ENCODE data around the gene FOXJ3. TPM values are rescaled to one million over a fixed set of nuclear protein-coding genes. Genes with fewer than 3 reads are reported as not detected.

FOXJ3 gene
- total RNA-seq, 1 experiment from 2014 or later: 51.1 TPM

- H3K79me2 ChIP-seq (ENCODE audit: insufficient read depth, low read length): peaks cover 84% of the 10 kb centered on the region
- no peak for TF ChIP-seq ZBTB33 (IDR thresholded peaks at IDR 0.05; ENCODE audit: extremely low read depth, insufficient replicate concordance, low read length)
- no peaks in the 10 kb centered on the region for H4K20me1 ChIP-seq (ENCODE audit: insufficient read depth)
- H3K27ac ChIP-seq (ENCODE audit: low read depth, low read length): no peak overlapping the region
- POLR2A ChIA-PET: no interaction called here
- no TSS peak for BruUV-seq (replicated peaks)
- H3K36me3 ChIP-seq (ENCODE audit: control insufficient read depth in 1 of 2, insufficient read depth in 2 of 2, low read length in 2 of 2): peaks cover 0 to 3% of the 10 kb centered on the region in 2 experiments; a peak in 1 of 4 replicates
- no peak for ATAC-seq
- no peaks in the 10 kb centered on the region for H3K4me1 ChIP-seq (ENCODE audit: control insufficient read depth in 1 of 2, insufficient read depth in 2 of 2, low read length in 2 of 2)
- DNase-seq (ENCODE audit: low read depth, low spot score): no peak
- no peaks in the 10 kb centered on the region for H3K9me2 ChIP-seq (ENCODE audit: insufficient read depth)
- no peaks in the 10 kb centered on the region for H3K27me3 ChIP-seq (ENCODE audit: insufficient read depth, low read length)
- peaks cover 3 to 6% of the 10 kb centered on the region in 2 experiments; a peak in 1 of 4 replicates for H3K9me3 ChIP-seq (ENCODE audit: control insufficient read depth in 1 of 2, insufficient read depth in 1 of 2, low read depth in 1 of 2, low read length in 2 of 2)
- H2AFZ ChIP-seq (ENCODE audit: low read depth, low read length, poor library complexity, severe bottlenecking): no peak overlapping the region
- intact Hi-C loops (cut with micrococcal nuclease): no loop called here
- H3K4me3 ChIP-seq (replicated peaks in 1 of 2; ENCODE audit: low read depth in 1 of 2, low read length in 2 of 2): no peak overlapping the region
- RAD21 ChIA-PET (ENCODE audit: low non-redundant PET in 1 of 2, low total read pairs in 2 of 2, uncharacterized antibody in 2 of 2, unreplicated experiment in 2 of 2): no interaction called here
- CTCF ChIA-PET: no interaction called here
- no peak overlapping the region for H3K9ac ChIP-seq (ENCODE audit: low read length)
- no peak overlapping the region for H3K4me2 ChIP-seq (ENCODE audit: low read length)
Measured at GRCh38 chr1:42239555-42239954, 95.5 kb downstream of the FOXJ3 start.

GRCh38 chr1:42239041-42239440 lies 96.0 kb downstream of the FOXJ3 start:
- ChIA-PET POLR2A (no interaction called here), CTCF (no interaction called here), RAD21 (ENCODE audit: low non-redundant PET in 1 of 2, low total read pairs in 2 of 2, uncharacterized antibody in 2 of 2, unreplicated experiment in 2 of 2) (no interaction called here)
- Histone ChIP-seq H3K9ac (ENCODE audit: low read length) (no peak overlapping the region), H3K9me2 (ENCODE audit: insufficient read depth) (no peaks in the 10 kb centered on the region), H3K27ac (ENCODE audit: low read depth, low read length) (no peak overlapping the region), H3K4me2 (ENCODE audit: low read length) (no peak overlapping the region), H3K4me3 (replicated peaks in 1 of 2; ENCODE audit: low read depth in 1 of 2, low read length in 2 of 2) (no peak overlapping the region), H3K79me2 (ENCODE audit: insufficient read depth, low read length) (peaks cover 79% of the 10 kb centered on the region), H3K9me3 (ENCODE audit: control insufficient read depth in 1 of 2, insufficient read depth in 1 of 2, low read depth in 1 of 2, low read length in 2 of 2) (peaks cover 3 to 6% of the 10 kb centered on the region in 2 experiments; a peak in 1 of 4 replicates), H3K27me3 (ENCODE audit: insufficient read depth, low read length) (no peaks in the 10 kb centered on the region), H3K4me1 (ENCODE audit: control insufficient read depth in 1 of 2, insufficient read depth in 2 of 2, low read length in 2 of 2) (no peaks in the 10 kb centered on the region), H4K20me1 (ENCODE audit: insufficient read depth) (no peaks in the 10 kb centered on the region), H3K36me3 (ENCODE audit: control insufficient read depth in 1 of 2, insufficient read depth in 2 of 2, low read length in 2 of 2) (peaks cover 0 to 3% of the 10 kb centered on the region in 2 experiments; a peak in 1 of 4 replicates), H2AFZ (ENCODE audit: low read depth, low read length, poor library complexity, severe bottlenecking) (no peak overlapping the region)
- no peak for ATAC-seq
- no TSS peak for BruUV-seq (replicated peaks)
- intact Hi-C loops (cut with micrococcal nuclease): no loop called here
- DNase-seq (ENCODE audit: low read depth, low spot score): no peak
- TF ChIP-seq TCF7L2 (IDR thresholded peaks at IDR 0.05; ENCODE audit: borderline replicate concordance, extremely low read depth, insufficient read depth, insufficient read length): no peak
- TF ChIP-seq POLR2A (IDR thresholded peaks at IDR 0.05; ENCODE audit: borderline replicate concordance, extremely low read depth, insufficient read depth, insufficient read length): no peak
- no peak for TF ChIP-seq ZFX (IDR thresholded peaks at IDR 0.05)
- no peak for TF ChIP-seq ZBTB33 (IDR thresholded peaks at IDR 0.05; ENCODE audit: extremely low read depth, insufficient replicate concordance, low read length)
- no peak for TF ChIP-seq ELF1 (IDR thresholded peaks at IDR 0.05; ENCODE audit: borderline replicate concordance, low read depth)
- no peak for TF ChIP-seq SIN3A (IDR thresholded peaks at IDR 0.05; ENCODE audit: low read depth)
- TF ChIP-seq MAX (IDR thresholded peaks at IDR 0.05): no peak
- TF ChIP-seq REST (IDR thresholded peaks at IDR 0.05; ENCODE audit: low read depth): no peak
- TF ChIP-seq EZH2 (IDR thresholded peaks at IDR 0.05): no peak
- no peak for TF ChIP-seq SRF (IDR thresholded peaks at IDR 0.05; ENCODE audit: low read depth)
- no peak for TF ChIP-seq RAD21 (IDR thresholded peaks at IDR 0.05; ENCODE audit: low read depth)
- TF ChIP-seq FOSL1 (IDR thresholded peaks at IDR 0.05; ENCODE audit: low read depth): no peak
- no peak for TF ChIP-seq POLR2AphosphoS5 (IDR thresholded peaks at IDR 0.05; ENCODE audit: low read depth, low read length)
- no peak for TF ChIP-seq EGR1 (IDR thresholded peaks at IDR 0.05; ENCODE audit: low read depth)
